ENCODE data around the gene INF2. TPM values are rescaled to one million over a fixed set of nuclear protein-coding genes. Genes with fewer than 3 reads are reported as not detected.
A peak's percentile ranks its signal among the peaks of the same experiment; 100 is the strongest.

Gene INF2
- total RNA-seq, 4 donors from 2014 or later: 51.5 to 129 (median 66.7) TPM

DNA sequence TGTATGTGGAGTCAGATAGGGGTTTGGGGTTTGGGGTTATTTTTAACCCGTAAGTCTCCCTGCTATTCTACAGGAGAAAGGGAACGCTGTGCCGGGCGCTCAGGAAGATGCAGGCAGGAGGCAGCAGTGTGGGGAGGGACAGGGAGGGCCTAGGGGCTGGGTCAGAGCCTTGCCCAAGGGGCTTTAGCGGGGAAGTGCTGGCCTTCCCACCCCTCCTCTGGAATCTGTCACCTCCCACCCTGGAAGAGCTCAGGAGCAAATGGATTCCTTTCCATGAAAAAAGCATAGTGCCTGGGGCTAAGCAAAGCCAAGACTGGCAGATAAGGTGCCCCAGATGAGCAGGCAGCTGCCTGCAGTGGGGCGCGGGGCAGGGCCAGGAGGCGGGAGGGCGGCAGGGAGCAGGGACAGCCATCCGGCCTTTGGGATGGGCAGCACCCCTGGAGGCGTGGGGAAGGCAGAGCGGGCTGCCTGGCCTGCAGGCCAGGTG is 7.3 kb upstream of the INF2 start:
- WGBS: 69% methylated on average over 11 of the region's 12 CpGs
- intact Hi-C loops (cut with DNase I): no loop called here
- peak overlapping the region; percentile 14 to 41 (median 32) for H3K4me3 ChIP-seq

GRCh38 chr14:104683653-104684448 is 5.6 kb upstream of the INF2 start:
- Histone ChIP-seq H3K9me3 (no peaks in the 10 kb centered on the region), H3K4me3 (no peak overlapping the region), H3K36me3 (no peaks in the 10 kb centered on the region), H3K4me1 (peaks cover 54 to 62% (median 59%) of the 10 kb centered on the region in 4 donors), H3K27ac (replicated peaks in 1 of 4) (no peak overlapping the region), H3K27me3 (peaks cover 0 to 5% (median 0%) of the 10 kb centered on the region in 4 donors)
- DNase-seq (ENCODE audit: extremely low spot score): no peak
- TF ChIP-seq POLR2AphosphoS5 (IDR thresholded peaks at IDR 0.05) (no peak), EP300 (IDR thresholded peaks at IDR 0.05) (no peak)
- TF ChIP-seq, protein P1, sequence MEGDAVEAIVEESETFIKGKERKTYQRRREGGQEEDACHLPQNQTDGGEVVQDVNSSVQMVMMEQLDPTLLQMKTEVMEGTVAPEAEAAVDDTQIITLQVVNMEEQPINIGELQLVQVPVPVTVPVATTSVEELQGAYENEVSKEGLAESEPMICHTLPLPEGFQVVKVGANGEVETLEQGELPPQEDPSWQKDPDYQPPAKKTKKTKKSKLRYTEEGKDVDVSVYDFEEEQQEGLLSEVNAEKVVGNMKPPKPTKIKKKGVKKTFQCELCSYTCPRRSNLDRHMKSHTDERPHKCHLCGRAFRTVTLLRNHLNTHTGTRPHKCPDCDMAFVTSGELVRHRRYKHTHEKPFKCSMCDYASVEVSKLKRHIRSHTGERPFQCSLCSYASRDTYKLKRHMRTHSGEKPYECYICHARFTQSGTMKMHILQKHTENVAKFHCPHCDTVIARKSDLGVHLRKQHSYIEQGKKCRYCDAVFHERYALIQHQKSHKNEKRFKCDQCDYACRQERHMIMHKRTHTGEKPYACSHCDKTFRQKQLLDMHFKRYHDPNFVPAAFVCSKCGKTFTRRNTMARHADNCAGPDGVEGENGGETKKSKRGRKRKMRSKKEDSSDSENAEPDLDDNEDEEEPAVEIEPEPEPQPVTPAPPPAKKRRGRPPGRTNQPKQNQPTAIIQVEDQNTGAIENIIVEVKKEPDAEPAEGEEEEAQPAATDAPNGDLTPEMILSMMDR (IDR thresholded peaks at IDR 0.05): no peak
- WGBS: 84% methylated on average over 15 of the region's 22 CpGs
- intact Hi-C loops (cut with DNase I): no loop called here

More for the DNA sequence above, 7.3 kb upstream of the INF2 start:
- no peak for DNase-seq (ENCODE audit: extremely low spot score)
- TF ChIP-seq, protein P1 (IDR thresholded peaks at IDR 0.05): no peak
- TF ChIP-seq POLR2AphosphoS5 (IDR thresholded peaks at IDR 0.05) (no peak), EP300 (IDR thresholded peaks at IDR 0.05) (no peak), POLR2A (IDR thresholded peaks at IDR 0.05; ENCODE audit: low read depth) (no peak)
- Histone ChIP-seq H3K27me3 (peaks cover 0 to 5% (median 0%) of the 10 kb centered on the region in 4 donors), H3K9me3 (no peaks in the 10 kb centered on the region), H3K36me3 (no peaks in the 10 kb centered on the region), H3K27ac (replicated peaks in 1 of 4) (peak overlapping the region; percentile 71 to 90 (median 84)), H3K4me1 (peaks cover 54 to 62% (median 58%) of the 10 kb centered on the region in 4 donors)

DNA sequence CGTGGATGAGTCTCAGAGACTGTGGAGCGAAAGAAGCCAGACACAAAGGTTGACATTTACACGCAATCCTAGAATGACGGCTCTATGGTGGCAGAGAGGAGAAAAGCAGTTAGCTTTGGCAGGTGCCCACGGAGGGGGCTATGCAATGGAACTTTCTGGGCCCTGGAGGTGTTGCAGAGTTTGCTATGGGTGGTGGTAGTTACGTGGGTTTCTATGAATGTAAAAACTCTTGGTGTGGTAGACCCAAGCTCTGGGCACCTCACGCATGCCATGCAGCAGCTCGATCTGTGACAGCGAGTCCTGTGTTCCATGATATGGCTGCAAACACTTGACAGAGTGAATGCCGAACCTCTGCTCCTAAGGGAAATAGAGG is 5.0 kb upstream of the INF2 start:
- no peak overlapping the region for H3K27ac ChIP-seq (replicated peaks in 1 of 4)
- H3K4me1 ChIP-seq: peaks cover 53 to 61% (median 57%) of the 10 kb centered on the region in 4 donors
- no peak for DNase-seq (ENCODE audit: extremely low spot score)
- intact Hi-C loops (cut with DNase I): no loop called here
- peaks cover 0 to 5% (median 0%) of the 10 kb centered on the region in 4 donors for H3K27me3 ChIP-seq
- H3K9me3 ChIP-seq: no peaks in the 10 kb centered on the region
- TF ChIP-seq, protein P1 (IDR thresholded peaks at IDR 0.05): no peak
- TF ChIP-seq POLR2A (IDR thresholded peaks at IDR 0.05; ENCODE audit: low read depth): no peak
- TF ChIP-seq POLR2AphosphoS5 (IDR thresholded peaks at IDR 0.05): no peak
- H3K36me3 ChIP-seq: no peaks in the 10 kb centered on the region
- WGBS: 98% methylated on average over 10 of the region's 10 CpGs
- no peak overlapping the region for H3K4me3 ChIP-seq

GRCh38 chr14:104685216-104685997 is 4.0 kb upstream of the INF2 start:
- Histone ChIP-seq H3K27me3 (peaks cover 0 to 5% (median 0%) of the 10 kb centered on the region in 4 donors), H3K27ac (replicated peaks in 1 of 4) (no peak overlapping the region), H3K4me1 (peaks cover 47 to 56% (median 51%) of the 10 kb centered on the region in 4 donors), H3K36me3 (no peaks in the 10 kb centered on the region), H3K9me3 (no peaks in the 10 kb centered on the region), H3K4me3 (no peak overlapping the region)
- WGBS: 81% methylated on average over 4 of the region's 4 CpGs
- intact Hi-C loops (cut with DNase I): no loop called here
- TF ChIP-seq POLR2AphosphoS5 (IDR thresholded peaks at IDR 0.05) (no peak), EP300 (IDR thresholded peaks at IDR 0.05) (no peak), POLR2A (IDR thresholded peaks at IDR 0.05; ENCODE audit: low read depth) (no peak)
- TF ChIP-seq, protein P1 (IDR thresholded peaks at IDR 0.05): no peak
- no peak for DNase-seq (ENCODE audit: extremely low spot score)

Data from esophagus muscularis mucosa (tissue), 4 donors.